ENCODE data around the gene TSPO. TPM values are rescaled to one million over a fixed set of nuclear protein-coding genes. Genes with fewer than 3 reads are reported as not detected.

Gene TSPO
- total RNA-seq, 1 donor from 2014 or later: 115 TPM

DNA sequence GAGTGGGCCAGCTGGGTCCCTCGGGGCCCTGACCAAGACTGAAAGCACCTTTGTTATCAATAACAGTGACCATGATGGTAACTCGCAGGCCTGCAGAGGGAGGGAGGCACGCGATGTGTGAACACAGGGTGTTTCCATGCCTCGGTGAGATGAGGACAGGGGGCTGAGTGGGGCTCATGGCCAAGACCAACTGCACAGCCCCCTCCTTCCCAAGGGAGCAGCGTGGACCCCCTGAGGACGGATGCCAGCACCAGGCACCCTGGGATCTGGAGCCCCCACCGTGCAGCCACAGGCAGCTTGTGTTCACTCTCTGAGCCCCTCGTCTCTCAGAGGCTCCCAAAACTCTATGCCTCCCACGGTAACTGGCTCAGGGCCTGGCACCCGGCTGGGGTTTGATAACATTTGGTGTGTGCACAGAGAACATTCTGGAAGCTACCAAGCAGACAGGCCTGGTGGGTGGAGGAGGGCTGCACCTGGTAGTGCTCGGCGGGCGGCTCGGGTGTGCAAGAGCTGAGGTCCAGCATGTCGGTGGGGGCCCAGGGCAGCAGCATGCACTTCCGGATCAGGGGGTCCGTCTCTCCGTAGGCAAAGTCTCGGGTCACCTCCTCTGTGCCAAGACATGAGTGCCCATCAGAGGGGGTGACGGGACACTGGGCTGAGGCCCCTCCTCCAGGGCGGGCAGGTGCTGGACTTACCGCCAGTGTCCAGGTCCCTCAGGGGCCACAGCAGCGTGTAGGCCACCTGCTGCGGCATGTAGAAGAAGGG, 28.0 kb downstream of the TSPO start:
- intact Hi-C loops (cut with micrococcal nuclease): no loop called here
- Mint-ChIP-seq H3K36me3 (ENCODE audit: low read depth) (peaks cover 12% of the 10 kb centered on the region), H3K27me3 (ENCODE audit: insufficient read depth) (no peaks in the 10 kb centered on the region), H3K9me3 (no peaks in the 10 kb centered on the region), H3K27ac (no peak overlapping the region), H3K4me1 (ENCODE audit: low read depth) (peaks cover 4% of the 10 kb centered on the region), H3K4me3 (no peak overlapping the region)
- no peak for DNase-seq (ENCODE audit: low spot score)

DNA sequence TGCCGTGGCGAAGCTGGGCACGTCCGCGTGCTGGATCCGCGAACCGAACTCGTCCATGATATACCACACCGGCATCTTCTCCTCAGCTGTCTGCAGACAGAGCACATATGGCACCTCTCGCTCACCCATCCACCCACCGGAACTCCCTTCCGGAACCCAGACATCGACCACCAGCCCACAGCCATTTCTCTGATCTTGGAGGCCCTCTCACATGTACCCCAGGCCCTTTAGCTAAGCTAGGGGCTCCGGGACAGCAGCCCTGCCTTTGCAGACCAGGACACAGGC, 28.5 kb downstream of the TSPO start:
- Mint-ChIP-seq H3K36me3 (ENCODE audit: low read depth) (peaks cover 15% of the 10 kb centered on the region), H3K4me3 (no peak overlapping the region), H3K9me3 (no peaks in the 10 kb centered on the region), H3K4me1 (ENCODE audit: low read depth) (peaks cover 8% of the 10 kb centered on the region), H3K27me3 (ENCODE audit: insufficient read depth) (no peaks in the 10 kb centered on the region), H3K27ac (no peak overlapping the region)
- intact Hi-C loops (cut with micrococcal nuclease): no loop called here
- DNase-seq (ENCODE audit: low spot score): no peak

DNA sequence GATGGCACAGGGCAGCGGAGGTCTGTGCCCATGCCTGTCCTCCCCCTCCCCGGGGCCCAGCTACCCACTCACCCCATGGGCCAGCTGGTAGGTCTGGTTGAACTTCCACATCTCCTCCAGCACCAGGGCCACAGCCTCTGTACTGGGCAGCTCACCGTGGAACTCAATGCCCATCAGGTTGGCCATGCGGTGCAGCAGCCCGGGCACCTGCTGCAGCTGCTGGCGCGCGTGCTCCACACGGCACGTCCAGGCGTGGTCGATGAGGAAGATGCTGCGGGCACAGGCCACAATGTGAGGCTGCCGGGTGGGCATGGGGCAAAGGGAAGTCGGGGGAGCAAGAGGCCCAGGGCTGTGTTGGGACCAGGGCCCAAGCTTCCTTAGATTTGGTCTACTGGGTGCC, 29.3 kb downstream of the TSPO start:
- H3K9me3 Mint-ChIP-seq: no peaks in the 10 kb centered on the region
- H3K27me3 Mint-ChIP-seq (ENCODE audit: insufficient read depth): no peaks in the 10 kb centered on the region
- H3K27ac Mint-ChIP-seq: no peak overlapping the region
- no peak for DNase-seq (ENCODE audit: low spot score)
- H3K36me3 Mint-ChIP-seq (ENCODE audit: low read depth): peaks cover 15% of the 10 kb centered on the region
- peaks cover 13% of the 10 kb centered on the region for H3K4me1 Mint-ChIP-seq (ENCODE audit: low read depth)
- no peak overlapping the region for H3K4me3 Mint-ChIP-seq
- intact Hi-C loops (cut with micrococcal nuclease): no loop called here

DNA sequence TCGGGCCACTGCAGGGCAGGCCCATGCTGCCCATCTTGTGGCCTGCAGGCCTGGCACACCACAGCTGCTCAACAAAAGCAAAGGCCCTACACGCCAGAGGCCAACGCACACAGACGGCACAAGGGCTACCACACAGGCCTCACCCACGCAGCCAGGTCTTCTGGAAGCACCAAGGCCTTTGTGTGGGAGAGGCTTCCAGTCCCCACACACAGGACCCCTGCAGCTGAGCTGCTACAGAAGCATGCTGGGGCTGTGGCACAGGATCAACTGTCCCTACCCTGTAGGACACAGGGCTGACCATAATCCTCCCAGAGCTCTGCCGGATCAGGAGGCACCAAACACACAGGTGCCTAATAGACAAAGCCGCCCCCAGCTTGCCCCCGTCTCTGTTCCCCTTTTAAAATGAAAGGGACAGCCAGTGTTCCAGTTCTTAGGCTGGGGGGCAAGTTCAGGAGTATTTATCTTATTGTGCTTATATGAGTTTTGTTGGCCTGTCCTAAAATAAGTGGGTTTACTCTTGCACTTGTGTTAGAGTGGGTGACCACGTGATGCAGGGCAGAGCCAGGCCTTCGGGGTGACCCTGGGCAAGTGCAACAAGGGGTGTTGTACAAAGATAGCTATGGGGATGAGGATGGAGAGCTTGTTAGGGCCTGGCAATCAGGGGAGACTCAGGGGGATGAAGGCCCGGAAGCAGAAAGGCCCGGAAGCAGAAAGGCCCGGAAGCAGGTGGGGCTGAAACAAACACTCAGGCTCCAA, 30.1 kb downstream of the TSPO start:
- Mint-ChIP-seq H3K27ac (no peak overlapping the region), H3K4me1 (ENCODE audit: low read depth) (peaks cover 16% of the 10 kb centered on the region), H3K36me3 (ENCODE audit: low read depth) (peaks cover 12% of the 10 kb centered on the region), H3K4me3 (no peak overlapping the region), H3K9me3 (no peaks in the 10 kb centered on the region), H3K27me3 (ENCODE audit: insufficient read depth) (no peaks in the 10 kb centered on the region)
- intact Hi-C loops (cut with micrococcal nuclease): no loop called here
- DNase-seq (ENCODE audit: low spot score): no peak

DNA sequence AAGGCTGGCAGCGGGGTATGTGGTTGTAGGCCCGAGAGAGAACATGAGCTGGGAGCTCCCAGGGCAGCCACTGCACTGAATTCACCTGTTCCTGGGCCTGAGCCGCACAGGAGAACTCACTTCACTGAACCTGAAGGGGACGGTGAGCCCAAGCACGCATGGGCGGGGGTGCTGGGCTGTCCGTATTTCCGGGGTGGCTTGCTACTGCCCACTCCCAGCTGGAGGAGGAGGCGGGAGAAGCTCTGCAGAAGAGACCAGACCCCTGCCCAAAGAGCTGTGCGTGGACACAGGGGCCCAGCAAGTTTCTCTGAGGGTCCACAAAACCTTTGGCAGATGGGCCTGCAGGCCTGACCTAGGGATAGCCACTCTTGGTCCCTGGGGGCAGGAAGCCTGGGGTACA, 30.8 kb downstream of the TSPO start:
- Mint-ChIP-seq H3K36me3 (ENCODE audit: low read depth) (peaks cover 12% of the 10 kb centered on the region), H3K4me3 (no peak overlapping the region), H3K4me1 (ENCODE audit: low read depth) (peaks cover 16% of the 10 kb centered on the region), H3K27me3 (ENCODE audit: insufficient read depth) (no peaks in the 10 kb centered on the region), H3K27ac (no peak overlapping the region), H3K9me3 (no peaks in the 10 kb centered on the region)
- intact Hi-C loops (cut with micrococcal nuclease): no loop called here
- no peak for DNase-seq (ENCODE audit: low spot score)

DNA sequence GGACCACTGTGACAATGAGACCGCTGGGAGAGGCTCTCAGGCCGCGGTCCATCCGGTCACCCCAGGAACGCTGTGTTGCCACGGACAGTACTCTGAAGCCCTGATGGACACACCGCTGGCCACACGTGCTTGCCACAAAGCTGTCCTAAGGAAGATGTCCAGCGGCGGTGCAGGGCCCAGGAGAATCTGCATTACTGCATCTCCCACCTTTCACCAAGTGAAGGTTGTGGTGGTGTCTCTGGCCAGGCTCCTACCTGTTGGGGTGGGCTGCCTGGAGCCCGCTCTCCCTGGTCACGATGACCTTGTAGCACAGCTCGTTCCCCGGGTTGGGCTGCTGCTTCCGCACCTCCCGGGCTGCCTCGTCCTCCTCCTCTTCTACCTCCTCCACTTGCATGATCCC, 31.4 kb downstream of the TSPO start:
- Mint-ChIP-seq H3K4me3 (no peak overlapping the region), H3K27ac (no peak overlapping the region), H3K9me3 (no peaks in the 10 kb centered on the region), H3K4me1 (ENCODE audit: low read depth) (peaks cover 16% of the 10 kb centered on the region), H3K36me3 (ENCODE audit: low read depth) (peaks cover 12% of the 10 kb centered on the region), H3K27me3 (ENCODE audit: insufficient read depth) (no peaks in the 10 kb centered on the region)
- intact Hi-C loops (cut with micrococcal nuclease): no loop called here
- no peak for DNase-seq (ENCODE audit: low spot score)

DNA sequence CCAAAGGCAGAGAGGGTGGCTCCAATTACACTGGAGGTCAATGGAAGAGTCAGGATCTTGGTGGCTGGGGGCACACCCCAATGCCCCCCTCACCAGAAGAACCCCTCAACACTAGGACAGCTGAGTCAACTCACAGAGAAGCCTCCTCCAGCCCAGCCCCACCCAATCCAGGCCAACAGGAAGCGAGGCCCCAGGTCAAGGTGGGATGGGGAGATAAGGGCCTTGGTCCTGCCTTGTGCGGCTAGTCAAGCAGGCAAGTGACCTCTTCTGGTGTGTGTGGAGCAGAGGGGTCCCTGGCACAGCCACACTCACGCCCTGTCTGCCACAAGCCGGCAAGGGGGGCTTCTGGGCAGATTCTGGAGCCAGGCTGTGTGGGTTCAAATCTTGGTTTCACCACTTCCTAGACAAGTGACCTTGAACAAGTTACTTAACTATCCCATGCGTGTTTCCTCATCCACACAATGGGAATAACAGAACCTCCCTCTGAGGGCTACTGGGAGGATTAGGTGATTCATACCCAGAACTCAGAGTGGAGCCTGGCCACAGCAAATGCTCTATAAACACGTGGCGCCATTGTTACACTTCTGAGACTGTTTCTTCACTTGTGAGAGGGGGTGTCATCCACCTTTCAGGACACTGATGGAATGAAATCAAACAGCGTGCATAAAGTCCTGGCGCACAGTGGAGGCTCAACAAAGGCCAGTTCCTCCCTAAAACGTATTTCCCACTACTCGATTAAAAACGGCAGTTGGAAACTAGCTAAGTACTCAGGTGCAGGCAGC, 32.3 kb downstream of the TSPO start:
- Mint-ChIP-seq H3K4me3 (peak overlapping the region; percentile 69), H3K27ac (no peak overlapping the region), H3K4me1 (ENCODE audit: low read depth) (peaks cover 16% of the 10 kb centered on the region), H3K27me3 (ENCODE audit: insufficient read depth) (no peaks in the 10 kb centered on the region), H3K36me3 (ENCODE audit: low read depth) (peaks cover 9% of the 10 kb centered on the region), H3K9me3 (no peaks in the 10 kb centered on the region)
- no peak for DNase-seq (ENCODE audit: low spot score)
- intact Hi-C loops (cut with micrococcal nuclease): no loop called here

DNA sequence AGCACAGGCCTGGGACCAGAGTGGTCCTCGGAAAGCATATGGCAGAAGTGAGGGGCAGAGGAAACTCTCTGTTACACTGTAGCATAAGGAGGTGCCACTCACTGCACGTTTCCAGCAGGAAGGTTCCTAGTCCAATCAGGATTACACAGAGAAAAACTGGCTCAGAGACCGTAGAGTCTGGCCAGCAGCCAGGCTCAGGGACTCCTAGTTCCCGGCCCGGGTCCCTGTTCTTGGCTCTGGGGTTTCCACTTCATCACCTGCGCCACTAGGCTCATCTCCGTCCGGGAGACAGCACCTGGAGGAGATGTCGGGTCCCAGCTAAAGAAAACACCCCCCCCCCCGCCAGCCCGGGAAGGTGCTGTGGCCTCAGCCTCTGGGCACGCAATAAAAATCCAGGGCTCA, 34.5 kb downstream of the TSPO start:
- Mint-ChIP-seq H3K4me3 (peak overlapping the region; percentile 85), H3K27me3 (ENCODE audit: insufficient read depth) (peaks cover 1% of the 10 kb centered on the region), H3K27ac (peak overlapping the region; percentile 34), H3K36me3 (ENCODE audit: low read depth) (peaks cover 5% of the 10 kb centered on the region), H3K4me1 (ENCODE audit: low read depth) (peaks cover 16% of the 10 kb centered on the region), H3K9me3 (no peaks in the 10 kb centered on the region)
- intact Hi-C loops (cut with micrococcal nuclease): loop anchor here (2.0 to 5.0 kb wide), 4 partner anchors 43 to 1515 kb away; partner anchors contain the start of genes ARFGAP3, BIK and MCAT
- no peak for DNase-seq (ENCODE audit: low spot score)

DNA sequence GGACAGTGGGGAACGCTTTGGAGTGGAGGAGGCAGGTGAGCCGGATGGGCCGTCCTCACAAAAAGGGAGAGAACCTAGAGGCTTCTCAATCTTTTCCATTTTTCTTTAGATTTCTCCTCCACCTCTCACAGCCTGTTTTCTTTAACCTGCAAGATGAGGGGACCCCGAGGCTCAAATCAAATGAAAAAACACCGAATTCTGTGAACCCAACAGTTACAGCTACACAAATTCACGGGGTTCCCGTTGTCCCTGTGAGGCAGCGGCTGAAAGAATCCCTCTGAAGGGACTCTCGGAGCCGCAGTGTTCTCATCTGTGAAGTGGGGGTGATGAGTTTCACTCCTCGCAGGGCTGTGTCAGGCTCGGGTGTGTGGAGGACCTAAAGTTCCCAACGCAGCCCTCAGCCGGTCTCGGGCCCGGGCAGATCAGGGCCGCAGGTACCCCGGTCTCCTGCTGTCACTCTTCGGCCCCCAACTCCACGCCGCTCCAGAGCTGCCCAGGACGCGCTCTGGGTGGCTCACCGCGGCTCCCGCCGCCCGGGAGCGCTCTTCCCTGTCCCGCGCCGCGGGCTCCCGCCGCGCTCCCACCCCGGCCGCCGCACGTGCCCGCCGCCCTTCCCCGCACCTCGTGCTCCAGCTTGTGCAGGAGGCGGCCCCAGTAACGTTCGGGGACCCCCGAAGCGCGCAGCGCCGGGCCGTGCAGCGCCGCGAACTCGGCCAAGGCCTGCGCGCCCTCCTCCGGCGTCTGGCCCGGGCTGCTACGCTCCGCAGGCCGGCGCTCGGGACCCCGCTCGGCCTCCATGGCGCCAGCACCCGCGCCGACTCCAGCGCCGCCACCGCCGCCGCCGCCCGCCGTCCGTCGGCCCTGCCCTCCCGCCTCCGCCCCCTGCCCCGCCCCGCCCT, 35.2 kb downstream of the TSPO start, which contains the start of gene TTLL12:
Gene TTLL12 (minus strand): TSS at position 863 of the 899 bp plus-strand sequence. CDS start 65 bp downstream, at position 798.
- peaks cover 16% of the 10 kb centered on the region for H3K4me1 Mint-ChIP-seq (ENCODE audit: low read depth)

DNA sequence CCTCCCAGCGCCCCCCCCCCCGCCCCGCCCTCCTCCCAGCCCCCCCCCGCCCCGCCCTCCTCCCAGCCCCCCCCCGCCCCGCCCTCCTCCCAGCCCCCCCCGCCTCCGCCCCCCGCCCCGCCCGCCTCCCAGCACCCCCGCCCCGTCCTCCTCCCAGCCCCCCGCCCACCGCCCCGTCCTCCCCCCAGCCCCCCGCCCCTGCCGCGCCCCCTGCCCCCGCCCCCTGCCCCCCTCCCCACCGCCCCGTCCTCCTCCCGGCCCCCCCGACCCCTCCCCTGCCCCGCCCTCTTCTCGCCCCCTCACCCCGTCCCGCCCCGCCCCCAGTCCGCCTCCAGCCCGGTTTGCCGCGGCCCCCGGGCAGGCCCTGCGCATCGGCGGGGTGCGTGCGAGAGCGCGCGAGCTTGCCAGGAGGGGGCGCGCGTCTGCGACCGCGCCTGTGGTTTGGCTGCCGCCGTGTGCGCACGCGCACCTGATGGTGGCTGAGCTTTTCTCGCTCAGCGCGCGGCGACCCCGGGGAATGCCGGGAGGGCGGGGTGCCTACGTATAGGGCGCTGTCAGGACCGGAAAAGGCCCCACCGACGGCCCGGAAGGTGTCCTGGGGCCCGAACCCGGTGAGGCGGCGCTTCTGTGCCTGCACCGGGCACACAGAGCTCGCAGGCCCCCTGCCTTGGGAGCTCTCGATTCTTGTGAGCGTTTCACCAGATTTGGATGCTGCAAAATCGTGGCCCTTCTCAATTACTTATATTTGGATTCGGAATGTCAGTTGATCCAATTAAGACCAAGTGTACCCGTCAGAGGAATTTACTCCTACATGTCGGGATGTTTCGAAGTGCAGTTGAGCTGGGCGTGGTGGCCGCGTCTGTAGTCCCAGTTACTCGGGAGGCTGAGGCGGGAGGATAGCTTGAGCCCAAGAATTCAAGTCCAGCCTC, 36.1 kb downstream of the TSPO start:
- Mint-ChIP-seq H3K9me3 (peaks cover 5% of the 10 kb centered on the region), H3K27ac (peak overlapping the region; percentile 92), H3K4me1 (ENCODE audit: low read depth) (peaks cover 16% of the 10 kb centered on the region), H3K27me3 (ENCODE audit: insufficient read depth) (peaks cover 6% of the 10 kb centered on the region), H3K36me3 (ENCODE audit: low read depth) (peaks cover 5% of the 10 kb centered on the region), H3K4me3 (peak overlapping the region; percentile 81)
- intact Hi-C loops (cut with micrococcal nuclease): loop anchor here (1.0 to 5.0 kb wide), 6 partner anchors 35 to 1513 kb away; partner anchors contain the start of genes ARFGAP3, BIK, MCAT and TTLL1
- DNase-seq (ENCODE audit: low spot score): peak; percentile 98

More for the DNA sequence above, 35.2 kb downstream of the TSPO start, which contains the start of gene TTLL12:
- peak within 1 kb of the TSS; percentile 85 for H3K4me3 Mint-ChIP-seq
- peaks cover 6% of the 10 kb centered on the region for H3K27me3 Mint-ChIP-seq (ENCODE audit: insufficient read depth)
- H3K36me3 Mint-ChIP-seq (ENCODE audit: low read depth): peaks cover 5% of the 10 kb centered on the region
- peaks cover 4% of the 10 kb centered on the region for H3K9me3 Mint-ChIP-seq
- intact Hi-C loops (cut with micrococcal nuclease): loop anchor here (1.0 to 5.0 kb wide), 6 partner anchors 34 to 1514 kb away; partner anchors contain the start of genes ARFGAP3, BIK, MCAT and TTLL1
- peak within 1 kb of the TSS; percentile 92 for H3K27ac Mint-ChIP-seq
- peak; percentile 62 for DNase-seq (ENCODE audit: low spot score)

DNA sequence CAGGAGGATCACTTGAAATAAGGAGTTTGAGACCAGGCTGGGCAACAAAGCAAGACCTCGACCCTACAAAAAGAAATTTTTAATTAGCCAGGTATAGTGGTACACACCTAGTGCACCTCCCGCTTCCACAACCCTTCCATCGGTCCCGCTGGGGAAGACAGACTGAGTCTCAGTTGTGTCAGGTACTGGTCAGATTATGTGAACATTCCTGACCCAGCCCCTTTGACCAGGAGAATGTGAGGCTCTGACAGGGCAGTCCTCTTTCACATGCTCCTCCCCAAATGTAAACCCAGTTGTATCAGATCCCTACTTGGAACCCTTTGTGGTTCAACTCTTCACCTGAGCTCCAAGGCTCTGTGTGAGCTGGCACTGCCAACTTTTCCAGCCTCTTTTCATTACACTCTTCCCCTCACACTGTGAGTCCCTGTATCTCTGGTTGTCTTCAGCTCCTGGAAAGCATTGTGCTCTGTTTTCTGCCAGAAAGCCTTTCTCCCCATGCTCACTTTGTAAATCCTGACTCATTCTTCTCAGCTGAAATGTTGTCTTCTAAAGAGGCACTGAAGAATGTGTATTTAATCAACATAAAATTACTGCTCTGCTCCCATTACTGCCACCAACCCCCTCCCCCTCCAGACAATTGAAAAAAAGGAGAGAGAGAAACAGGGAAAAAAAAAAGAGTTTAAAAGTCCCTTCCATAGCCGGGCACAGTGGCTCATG, 37.6 kb downstream of the TSPO start:
- Mint-ChIP-seq H3K36me3 (ENCODE audit: low read depth) (peaks cover 5% of the 10 kb centered on the region), H3K4me3 (peak overlapping the region; percentile 48), H3K4me1 (ENCODE audit: low read depth) (peaks cover 15% of the 10 kb centered on the region), H3K27me3 (ENCODE audit: insufficient read depth) (peaks cover 12% of the 10 kb centered on the region), H3K27ac (peak overlapping the region; percentile 25), H3K9me3 (peaks cover 5% of the 10 kb centered on the region)
- no peak for DNase-seq (ENCODE audit: low spot score)
- intact Hi-C loops (cut with micrococcal nuclease): loop anchor here (5.0 kb wide), 1 partner anchor 332 kb away; the partner anchor contains the start of gene ARFGAP3

Data from activated T-helper 1 cell treated with anti-CD3 and anti-CD28 coated beads, Interleukin-12 subunit alpha, Interleukin-12 subunit beta, Interleukin-2, Interleukin-4 antibody, amounts not matched to agents 30 ng/mL and 10 ng/mL and 1 ng/mL, durations not matched to agents 14 hours and 24 hours and 36 hours (primary cell).